ENCODE measurements around the gene HSDL1.

HSDL1 gene

GRCh38 chr16:84144859-84145639 lies at the start of gene HSDL1, which contains the start of gene DNAAF1:
HSDL1 (minus strand) TSS chr16:84145177; CDS start chr16:84131321, 13,856 bp downstream.
DNAAF1 (plus strand) TSS chr16:84145308; CDS start chr16:84145441, 133 bp downstream.
- DNase-seq: peak; percentile 10 to 96 (median 81)

GRCh38 chr16:84194018-84194417 lies 49.0 kb upstream of the HSDL1 start:
- no peak for DNase-seq

GRCh38 chr16:84193480-84193879 lies 48.5 kb upstream of the HSDL1 start:
- DNase-seq: no peak

GRCh38 chr16:84191466-84191865 lies 46.5 kb upstream of the HSDL1 start:
- DNase-seq: no peak

GRCh38 chr16:84190731-84191388 lies 45.9 kb upstream of the HSDL1 start, which contains the start of gene ADAD2:
ADAD2 (plus strand) TSS chr16:84191157; CDS start chr16:84191231, 74 bp downstream.
- no peak for DNase-seq

GRCh38 chr16:84186685-84187437 lies 41.9 kb upstream of the HSDL1 start, which contains the start of gene TAF1C:
TAF1C (minus strand) TSS chr16:84187057; CDS start chr16:84184988, 2,069 bp downstream.
- DNase-seq: peak; percentile 38 to 95 (median 81)

GRCh38 chr16:84184775-84185174 lies 39.8 kb upstream of the HSDL1 start:
- no peak for DNase-seq

GRCh38 chr16:84183911-84184591 lies 39.1 kb upstream of the HSDL1 start:
- peak in 1 of 56 donors; percentile 17 for DNase-seq

- DNase-seq: no peak
These were observed 38.5 kb upstream of the HSDL1 start for GRCh38 chr16:84183572-84183875.

GRCh38 chr16:84182680-84183571 lies 37.9 kb upstream of the HSDL1 start:
- no peak for DNase-seq

- DNase-seq: no peak
These were observed 37.1 kb upstream of the HSDL1 start for GRCh38 chr16:84182104-84182503.

- DNase-seq: no peak
These were observed 36.4 kb upstream of the HSDL1 start for GRCh38 chr16:84181144-84181915.

GRCh38 chr16:84180519-84181140 lies 35.7 kb upstream of the HSDL1 start:
- no peak for DNase-seq

- DNase-seq: no peak
These were observed 34.8 kb upstream of the HSDL1 start for GRCh38 chr16:84179612-84180320.

GRCh38 chr16:84178892-84179611 lies 34.1 kb upstream of the HSDL1 start:
- no peak for DNase-seq

GRCh38 chr16:84178146-84178765 lies 33.3 kb upstream of the HSDL1 start:
- DNase-seq: no peak

- DNase-seq: peak in 7 of 56 donors; percentile 17 to 55 (median 26)
These were observed 32.7 kb upstream of the HSDL1 start for GRCh38 chr16:84177741-84178073.
